ENCODE measurements around the gene CNTROB.

- TF ChIP-seq FOXP2 (optimal IDR thresholded peaks at IDR 0.05; ENCODE audit: control extremely low read depth, extremely low read length, insufficient read depth) (no peak), POLR2AphosphoS5 (IDR thresholded peaks at IDR 0.05; ENCODE audit: borderline replicate concordance, low read depth, low read length) (no peak), EZH2 (IDR thresholded peaks at IDR 0.05) (no peak)
Measured at GRCh38 chr17:7984904-7985303, 52.9 kb downstream of the CNTROB start.
